GM18907 (cell line): ENCODE data around the gene FRS3.

Source experiments
- ATAC-seq: cut with Tn5 transposase; IDR thresholded peaks from one replicate; pipeline ENCODE4 v1.9.1; 2021; ENCODE audit warnings: mild to moderate bottlenecking, moderate library complexity; ENCODE audit not compliant: unreplicated experiment

FRS3 gene

DNA sequence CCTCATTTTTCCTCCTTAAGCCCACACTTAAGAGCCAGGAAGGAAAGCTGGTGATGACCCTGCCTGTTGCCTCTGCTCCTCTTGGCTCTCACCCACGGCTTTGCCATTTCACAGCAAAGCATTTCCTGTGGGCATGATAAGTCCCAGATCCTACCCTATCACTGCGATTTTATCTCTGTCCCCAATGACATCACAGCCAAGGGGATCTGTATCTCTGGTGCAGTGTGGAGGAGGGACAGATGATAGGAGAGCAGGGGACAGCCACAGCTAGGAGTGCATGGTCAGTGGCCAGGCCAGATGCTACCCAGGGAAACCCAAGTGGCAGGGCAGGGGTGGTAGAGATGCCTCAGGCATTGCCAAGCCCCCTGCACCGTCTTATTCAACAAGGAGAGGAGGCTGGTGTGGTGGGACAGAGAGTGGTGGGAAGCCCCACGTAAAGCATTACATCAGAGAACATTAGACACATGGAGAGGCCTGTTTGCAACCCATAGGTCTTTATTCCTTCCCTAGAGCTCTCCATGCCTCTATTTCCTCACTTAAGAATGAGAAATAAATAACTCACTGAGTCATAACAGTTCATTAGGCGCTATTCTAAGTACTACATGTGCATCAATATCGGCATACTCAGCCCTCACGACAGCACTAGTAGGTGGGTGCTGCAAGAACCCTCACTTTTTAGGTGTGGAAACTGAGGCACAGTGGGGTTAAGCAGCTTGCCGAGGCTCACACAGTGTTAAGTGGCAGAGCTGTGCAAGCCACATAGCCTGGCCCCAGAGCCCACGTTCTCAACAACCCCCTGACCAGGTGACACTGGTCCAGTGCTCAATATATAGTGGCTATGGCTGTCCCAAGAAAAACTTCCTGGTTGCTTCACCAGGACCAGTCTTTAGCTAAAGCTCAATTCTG is 48.9 kb downstream of the FRS3 start:
- no peak for ATAC-seq

DNA sequence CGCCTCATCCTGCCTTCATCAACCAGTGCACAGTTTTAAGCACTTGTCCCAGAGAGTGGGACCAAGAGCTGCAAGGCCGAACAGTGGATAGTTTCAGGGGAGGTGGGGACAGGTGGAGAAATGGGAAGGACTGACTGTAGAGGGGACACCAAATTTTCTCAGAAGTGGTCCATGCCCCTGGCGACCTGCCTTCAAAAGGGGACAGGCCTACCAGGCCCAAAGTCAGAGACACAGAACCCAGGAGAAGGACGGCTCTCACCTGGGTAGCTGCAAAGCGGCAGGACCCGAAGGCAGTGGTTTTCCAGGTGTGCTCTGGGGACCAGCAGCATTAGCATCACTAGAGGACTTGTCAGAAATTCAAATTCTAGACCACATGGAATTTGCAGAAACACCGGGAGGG is 50.1 kb downstream of the FRS3 start:
- no peak for ATAC-seq

DNA sequence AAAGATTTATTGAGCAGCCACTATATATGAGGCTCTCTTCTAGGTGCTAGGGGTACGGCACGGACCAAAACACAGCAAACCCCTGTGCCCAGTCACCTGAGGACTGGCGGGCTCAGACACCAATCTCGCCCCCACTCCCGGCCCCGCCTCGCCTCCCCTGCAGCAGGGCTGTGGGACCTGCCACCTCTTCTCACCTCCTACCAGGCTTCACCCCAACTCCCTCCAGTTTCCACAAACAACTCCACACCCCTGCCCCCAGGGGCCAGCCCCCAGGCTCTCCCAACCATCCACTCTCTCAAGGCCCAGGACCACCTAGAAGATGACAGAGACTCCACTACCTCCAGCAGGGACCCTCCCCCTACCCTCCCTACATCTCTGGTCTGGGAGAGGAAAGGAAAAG is 50.7 kb downstream of the FRS3 start:
- no peak for ATAC-seq

DNA sequence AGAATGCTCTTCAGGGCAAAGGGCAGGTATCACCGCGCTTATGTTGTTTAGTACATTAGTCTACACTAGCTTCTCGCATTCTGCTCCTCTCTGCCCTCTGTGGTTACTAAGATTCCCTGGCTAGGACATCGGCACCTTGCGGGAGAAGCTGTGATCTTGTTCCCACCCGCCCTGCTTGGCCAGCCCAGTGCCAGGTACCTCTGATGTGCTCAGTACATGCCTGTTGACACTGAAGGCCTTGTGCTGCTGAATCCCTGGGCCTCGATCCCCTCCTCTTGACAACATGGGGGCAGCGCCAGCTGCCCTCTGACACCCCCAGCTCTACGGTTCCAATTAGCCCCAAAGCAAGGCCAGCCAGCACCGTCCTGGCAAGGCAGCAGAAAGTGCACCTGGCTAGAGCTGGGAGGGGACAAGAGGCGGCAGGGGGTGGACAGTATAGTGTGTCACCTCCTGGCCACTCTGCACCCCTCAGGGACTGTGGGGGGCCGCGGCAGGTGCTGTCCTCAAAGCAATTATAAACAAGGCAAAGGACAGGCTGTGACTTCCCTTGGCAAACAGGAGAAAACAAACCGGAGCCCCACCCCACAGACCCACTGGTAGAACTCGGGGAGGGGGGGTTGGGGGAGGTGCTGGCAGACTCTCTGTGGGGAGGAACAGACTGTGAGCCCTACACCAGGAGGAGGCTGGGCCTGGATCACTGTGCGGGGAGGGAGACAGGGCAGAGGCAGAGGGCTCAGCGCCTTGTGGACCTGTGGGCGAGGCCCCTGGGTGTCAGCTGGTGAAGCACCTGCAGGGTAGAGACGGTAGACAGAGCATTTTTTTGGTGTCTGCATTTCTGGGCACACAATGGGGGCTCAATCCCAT is 51.4 kb downstream of the FRS3 start:
- ATAC-seq = no peak

DNA sequence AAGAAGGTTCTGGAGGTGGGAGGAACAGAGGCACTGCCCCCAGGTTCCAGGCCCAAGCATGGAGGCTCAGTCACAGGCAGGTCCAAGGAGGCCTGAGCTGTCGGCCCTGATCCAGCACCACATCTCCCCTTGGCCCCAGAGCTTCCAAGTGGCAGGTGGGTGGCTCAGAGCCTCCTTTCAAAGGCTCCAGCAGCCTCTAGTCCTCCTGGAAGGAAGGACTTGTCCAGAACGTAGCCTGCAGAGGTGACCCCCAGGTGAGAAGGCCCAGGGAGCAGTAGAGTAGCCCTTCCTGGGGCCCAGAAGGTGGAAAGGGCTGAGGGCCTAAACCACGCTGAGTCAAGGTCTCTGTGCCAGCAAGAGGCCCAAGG is 52.0 kb downstream of the FRS3 start:
- ATAC-seq = no peak

DNA sequence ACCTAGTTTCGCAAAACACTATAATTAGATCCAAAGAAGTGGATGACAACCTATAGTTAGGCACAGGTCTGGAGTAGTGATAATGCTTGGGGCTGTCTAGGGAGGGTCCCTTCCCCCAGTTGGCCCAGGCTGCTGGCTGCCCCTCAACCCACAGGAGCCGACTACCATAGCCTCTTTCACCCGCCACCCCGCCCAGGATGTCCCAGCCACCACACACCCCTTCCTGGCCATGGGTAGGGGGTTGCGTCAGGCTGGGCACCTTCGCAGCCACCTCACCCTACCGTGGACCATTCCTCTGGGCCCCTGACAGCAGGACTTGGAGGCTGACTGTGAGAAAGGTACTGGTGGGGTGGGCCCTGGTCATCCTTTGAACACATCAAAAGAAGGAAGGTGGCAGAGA is 52.8 kb downstream of the FRS3 start:
- no peak for ATAC-seq

DNA sequence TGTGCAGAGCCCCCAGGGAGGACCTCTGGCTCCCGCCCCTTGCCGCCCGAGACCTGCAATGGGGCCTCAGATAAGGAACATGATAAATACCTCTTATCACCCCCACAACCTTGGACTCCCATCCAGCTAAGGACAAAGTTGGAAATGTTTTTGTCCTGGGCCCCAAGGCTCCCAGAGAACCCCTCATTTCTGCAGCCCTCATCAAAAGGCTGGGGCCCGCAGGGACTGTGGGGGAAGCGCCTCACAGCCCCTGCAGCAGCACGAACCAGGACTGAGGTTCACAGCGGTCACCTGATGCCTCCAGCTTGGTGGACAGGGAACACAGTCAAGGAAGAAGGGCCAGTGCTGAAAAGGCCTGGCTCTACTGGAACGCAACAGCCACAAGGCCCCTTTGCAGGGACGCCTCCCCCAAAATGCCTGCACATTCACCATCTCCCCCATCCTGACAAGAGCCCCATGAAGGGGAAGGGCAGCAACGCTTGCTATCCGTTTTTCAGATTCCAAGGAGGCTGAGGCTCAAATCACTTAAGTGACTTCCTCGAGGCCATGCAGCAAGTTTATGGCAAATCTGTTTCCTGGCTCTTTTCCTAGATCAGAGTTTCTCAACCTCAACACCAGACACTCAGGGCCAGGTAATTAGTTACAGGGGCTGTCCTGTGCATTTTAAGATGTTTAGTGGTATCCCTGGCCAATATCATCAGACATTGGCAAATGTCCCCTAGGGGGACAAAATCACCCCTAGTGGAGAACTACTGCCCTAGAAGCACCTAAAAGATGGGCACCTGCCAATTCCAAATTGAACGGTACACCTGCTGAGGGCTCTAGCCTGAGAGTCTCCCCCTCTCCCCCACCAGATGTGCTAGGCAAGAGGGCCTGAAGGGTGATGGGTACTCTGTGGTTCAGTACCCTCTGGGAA is 54.9 kb downstream of the FRS3 start:
- ATAC-seq = no peak

DNA sequence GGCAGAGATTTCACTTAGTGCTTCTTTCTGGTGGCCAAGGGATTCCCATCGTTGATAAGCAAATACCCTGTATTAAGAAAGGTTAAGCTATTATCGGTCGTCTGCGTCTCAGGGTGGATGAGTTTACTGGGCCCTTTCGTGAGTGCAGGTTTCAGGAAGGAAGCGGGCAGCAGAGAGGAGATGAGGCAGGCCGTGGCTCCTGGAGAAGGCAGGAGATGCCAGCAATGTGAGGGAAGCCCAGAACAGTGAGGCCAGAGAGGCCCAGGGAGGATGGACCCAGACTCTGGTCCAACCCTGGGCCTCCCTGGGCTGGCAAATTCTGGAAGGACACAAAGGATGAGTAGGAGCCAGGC is 55.5 kb downstream of the FRS3 start:
- no peak for ATAC-seq

DNA sequence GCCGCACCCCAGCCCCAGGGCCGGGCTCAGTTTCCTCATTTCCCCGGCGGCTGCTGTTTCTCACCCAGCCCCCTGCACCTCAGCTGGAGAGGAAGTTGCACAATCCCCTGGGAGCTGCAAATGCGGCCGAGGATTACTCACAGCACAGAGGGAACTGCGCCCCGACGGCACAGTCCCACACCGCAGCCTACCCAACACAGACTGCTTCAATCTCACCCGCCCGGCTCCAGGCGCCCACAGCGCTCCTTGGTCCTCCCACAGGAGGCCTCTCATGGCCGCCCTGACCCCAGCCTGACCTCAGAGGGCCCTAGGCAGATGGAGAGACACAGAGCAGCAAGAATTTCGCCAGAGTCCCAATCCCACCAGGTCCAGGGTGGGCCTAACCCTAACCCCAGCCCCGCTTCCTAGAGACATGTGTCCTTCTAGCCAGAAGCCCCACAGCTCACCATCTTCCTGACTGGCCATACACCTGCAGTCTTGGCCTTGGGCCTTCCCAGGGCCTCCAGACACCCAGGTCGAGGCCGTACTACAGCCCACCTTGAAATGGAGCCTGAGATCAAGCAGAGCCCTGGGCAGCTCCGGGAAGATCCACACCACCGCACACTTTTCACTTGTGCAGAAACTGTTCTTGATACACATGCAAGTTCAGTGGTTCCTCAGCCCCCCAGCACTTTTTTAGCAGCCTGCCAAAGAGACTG is 56.0 kb downstream of the FRS3 start:
- ATAC-seq = peak; percentile 71

DNA sequence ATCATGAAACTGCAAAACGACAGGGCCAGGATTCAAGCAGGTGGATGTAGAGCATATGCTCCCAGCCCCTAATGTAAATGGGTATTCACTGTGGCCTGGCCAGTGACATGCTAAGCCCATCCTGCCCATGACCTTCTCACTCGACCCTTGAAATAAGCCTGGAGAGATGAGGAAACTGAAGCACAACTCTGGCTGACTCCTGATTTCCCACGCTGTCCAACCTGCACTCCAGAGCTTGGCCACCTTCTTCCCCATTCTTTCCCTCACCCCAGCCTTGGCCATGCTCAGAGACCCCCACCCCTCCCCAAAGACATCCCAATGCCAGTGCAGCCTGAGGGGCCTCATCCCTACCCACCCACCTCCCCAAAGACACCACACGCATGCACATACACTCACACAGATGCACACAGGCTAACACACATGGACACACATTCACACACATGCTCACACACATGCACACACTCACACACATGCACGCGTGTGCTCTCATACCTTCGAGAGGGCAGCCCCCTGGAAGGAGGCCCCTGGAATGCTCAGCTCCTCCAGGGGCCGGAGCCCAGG is 56.7 kb downstream of the FRS3 start:
- ATAC-seq = no peak

DNA sequence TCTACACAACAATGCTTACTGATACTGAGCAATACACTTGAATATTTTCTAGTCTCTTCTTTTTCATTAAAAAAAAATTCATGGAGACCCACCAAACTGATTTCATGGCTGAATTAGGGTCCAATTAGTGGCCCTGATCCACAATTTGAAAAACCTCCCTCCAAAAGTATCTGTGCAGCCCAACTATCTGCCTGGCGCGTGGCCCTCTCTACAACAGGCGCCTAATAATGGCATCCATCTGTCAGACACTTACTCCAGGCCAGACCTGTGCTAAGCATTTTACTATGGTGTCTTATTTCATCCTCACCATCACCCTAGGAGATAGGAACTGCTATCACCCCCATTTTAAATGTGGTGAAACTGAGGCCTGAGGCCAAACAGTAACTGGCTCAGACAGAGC is 58.3 kb downstream of the FRS3 start:
- ATAC-seq = no peak

DNA sequence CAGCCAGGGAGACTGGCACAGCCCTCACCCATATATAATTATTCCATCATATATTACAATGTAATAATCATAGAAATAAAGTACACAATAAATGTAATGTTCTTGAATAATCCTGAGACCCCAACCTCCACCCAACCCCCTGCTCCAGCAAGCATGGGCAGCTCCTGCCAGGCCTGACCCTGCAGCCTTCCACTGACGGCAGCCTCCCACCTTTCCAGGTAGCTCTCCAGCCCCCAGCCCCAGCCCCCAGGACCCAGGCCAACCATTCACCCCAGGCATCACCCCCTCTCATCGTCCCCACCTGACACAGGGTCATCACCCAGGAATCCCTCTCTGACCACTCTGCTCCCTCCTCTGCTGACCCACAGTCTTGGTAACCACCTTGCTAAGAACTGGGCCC is 58.9 kb downstream of the FRS3 start:
- no peak for ATAC-seq

DNA sequence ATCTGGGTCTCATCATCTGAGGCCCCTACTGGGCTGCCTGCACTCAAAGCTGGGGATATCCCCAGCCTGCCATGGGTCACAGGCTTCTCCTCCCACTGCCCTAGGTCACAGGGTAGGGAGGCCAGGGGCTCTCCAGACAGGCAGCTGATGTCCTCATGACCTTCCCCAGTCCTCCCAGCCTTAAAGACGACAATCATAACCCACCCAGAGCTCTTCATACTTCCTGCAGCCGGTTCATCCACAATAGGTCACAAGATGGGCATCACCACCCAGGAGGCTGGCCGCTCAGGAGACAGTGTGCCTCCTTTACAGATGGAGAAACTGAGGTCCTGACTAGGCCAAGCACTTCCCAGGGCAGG is 59.5 kb downstream of the FRS3 start:
- peak; percentile 31 for ATAC-seq
